Hematopoietic multipotent progenitor cell treated with erythropoietin and hydrocortisone succinate and interleukin-3 and kit ligand, for 8 days (in vitro differentiated cells): ENCODE data around the gene SAMD4B.
"Not testable (repeated sequence)": the region's sequence is repeated elsewhere in the genome, so short reads cannot be mapped to it uniquely, and the experiment has no call there.

Experiments used
- DNase-seq: peaks from one replicate; pipeline ENCODE4 v3.0.0-alpha.2; 2015

The SAMD4B gene

DNA sequence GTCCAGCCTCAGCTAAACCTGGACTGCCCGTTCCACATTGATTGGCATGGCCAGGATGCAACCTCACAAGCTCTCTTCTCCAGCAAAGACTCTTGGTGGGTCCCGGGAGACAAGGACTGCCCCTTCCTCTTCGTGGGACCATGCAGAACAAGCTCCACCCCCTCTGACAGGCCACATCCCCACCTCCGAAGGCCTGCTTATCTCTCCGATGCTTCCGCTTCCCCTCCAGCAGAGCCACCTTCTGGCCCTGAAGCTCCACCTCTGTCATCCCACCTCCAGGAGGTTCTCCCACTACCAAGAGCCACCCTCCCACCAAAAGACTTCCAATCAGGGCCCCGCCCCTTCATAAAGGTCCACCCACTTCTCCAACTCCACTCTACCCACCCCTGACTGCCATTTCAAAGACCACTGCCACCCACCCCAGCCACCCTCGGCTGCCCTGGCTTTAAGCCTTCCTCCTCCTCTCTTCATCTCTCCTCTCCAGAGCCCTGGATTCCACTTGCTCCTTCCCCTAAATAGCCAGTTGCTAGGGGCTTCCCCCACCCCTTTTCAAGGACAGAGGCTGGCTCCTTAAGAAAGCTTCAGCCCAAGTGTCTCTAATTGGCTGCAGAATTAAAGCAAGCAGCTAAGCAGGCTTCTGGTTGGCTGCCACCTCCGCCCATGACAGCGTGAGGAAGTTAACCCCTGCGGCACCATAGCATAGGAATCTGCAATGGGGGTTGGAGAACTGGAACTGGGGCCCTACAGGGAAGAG, 31.5 kb upstream of the SAMD4B start:
- DNase-seq: peak; percentile 43

DNA sequence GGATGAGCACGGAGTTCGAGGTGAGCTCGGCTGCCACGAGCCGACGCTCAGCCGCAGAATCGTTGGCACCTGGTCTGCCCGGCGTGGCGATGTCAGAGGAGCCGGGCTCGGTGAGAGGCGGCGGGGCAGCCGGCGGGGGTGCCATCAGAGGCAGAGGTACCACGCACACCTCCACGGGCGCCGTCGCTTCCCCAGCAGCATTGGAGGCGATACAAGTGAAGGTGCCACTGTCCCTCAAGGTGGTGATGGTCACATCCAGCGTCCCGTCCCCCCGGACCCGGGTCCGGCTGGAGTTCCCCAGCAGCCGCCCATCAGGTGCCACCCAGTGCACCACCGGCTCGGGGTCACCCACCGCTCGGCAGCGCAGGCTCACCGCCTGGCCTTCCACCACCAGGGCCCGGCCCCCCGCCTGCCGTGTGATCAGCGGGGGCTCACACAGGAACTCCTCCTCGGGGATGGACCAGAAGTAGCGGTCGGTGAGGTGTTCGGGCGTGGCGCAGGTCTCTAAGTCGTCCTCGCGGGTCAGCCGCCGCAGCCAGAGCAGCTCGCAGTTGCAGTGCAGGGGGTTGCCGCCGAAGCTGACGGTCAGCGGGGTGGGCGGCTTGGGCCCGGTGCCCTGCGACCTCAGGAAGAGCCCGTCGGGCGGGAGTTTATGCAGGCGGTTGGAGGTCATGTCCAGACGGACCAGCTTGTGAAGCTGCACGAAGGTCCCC, 28.0 kb upstream of the SAMD4B start:
- DNase-seq: no peak

DNA sequence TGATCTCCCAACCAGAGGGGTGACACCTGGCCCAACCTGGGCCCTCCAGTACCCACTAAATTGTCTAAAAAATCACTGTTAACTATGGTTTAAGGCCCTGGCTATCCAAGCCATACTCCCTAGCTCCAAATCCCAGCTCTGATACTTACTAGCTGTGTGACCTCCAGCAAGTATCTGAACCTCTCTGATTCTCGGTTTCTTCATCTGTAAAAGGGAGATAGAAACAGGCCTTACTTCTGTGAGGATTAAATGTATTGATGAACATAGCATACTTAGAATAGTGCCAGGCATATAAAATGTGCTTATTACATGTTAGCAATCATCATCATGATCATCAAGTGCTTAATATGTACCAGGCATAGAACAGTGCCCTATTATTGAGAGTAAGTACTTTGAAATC, 26.3 kb upstream of the SAMD4B start:
- DNase-seq: no peak

DNA sequence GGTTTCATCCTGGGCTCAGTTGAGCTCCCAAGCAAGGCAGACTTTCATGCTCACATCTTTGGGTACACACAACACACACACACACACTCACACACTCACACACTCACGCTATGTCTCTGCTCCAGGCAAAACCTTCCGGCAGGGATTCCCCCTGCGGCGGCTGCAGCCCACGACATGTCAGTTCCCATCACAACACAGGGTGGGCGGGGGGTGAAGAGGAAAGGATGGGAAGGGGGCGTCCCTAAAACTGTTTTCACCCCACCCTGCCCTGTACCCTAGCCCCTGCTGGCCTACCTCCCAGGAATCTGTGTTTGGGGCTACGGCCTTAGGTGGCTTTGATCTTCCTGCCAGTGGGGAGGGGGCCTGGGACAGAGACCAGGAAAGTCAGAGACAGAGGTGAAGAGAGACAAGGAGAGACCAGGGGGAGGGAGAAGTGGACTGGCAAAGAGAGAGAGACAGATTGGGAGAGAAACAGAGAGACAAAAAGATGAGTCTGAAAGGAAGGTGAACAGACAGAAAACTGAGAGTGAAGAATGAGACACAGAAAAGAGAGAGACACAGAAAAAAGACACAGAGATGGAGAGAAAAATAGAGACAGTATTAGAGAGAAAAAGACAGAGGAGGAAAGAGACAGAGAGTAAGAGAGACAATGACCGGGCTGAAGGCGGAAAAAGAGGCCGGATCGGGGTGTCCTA, 25.4 kb upstream of the SAMD4B start:
- DNase-seq: no peak

DNA sequence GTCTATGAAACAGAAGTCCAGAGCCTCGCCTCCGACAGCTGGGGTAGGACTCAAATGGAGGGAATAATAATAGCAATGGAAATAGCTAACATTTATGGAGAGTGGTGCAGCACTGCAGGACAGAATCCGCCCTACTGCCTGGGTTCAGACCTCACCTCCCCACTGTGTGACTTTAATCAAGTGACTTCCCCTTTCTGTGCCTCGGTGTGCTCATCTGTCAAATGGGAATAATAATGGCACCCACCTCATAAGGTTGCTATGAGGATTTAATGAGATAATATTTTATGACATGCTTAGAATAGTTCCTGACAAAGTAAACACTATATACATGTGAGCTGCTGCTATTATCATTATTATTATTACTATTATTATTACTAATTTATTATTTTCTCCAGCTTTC, 24.7 kb upstream of the SAMD4B start:
- DNase-seq: no peak

DNA sequence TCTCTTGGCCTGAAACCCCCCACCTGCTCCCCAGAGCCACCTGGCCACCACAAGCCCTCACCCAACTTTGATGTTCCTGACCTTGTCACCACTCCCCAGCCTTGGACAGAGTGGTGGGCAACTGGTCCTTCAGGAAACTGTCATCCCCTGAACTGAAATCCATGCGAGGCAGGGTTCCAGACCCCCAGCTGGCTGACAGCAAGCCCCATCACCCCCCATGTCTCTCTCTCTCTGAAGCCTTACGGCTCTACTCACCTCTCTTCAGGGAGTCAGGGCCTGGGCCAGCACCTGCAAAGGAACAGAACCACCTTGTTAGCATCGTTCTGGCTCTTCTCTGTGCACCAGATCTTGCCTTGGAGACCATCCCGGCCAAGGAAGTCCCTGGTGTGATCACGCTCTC, 24.1 kb upstream of the SAMD4B start:
- no peak for DNase-seq

DNA sequence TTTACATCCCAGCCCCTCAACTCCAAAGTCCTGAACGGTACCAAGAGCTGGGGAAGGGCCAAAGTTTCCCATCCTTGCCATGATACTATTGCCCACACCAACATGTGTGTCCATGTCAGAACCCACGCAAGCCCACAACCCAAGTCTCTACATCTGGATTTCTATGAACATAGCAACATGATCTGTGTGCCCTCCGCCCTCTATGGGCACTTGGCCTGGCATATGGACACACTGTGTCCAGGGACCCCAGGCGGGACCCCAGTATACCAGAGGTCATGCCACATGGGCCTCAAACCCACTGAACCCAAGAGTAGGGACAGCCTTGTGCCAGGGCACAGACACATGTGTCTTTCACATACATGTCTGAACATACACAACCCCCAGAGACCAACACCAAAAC, 23.5 kb upstream of the SAMD4B start:
- no peak for DNase-seq

DNA sequence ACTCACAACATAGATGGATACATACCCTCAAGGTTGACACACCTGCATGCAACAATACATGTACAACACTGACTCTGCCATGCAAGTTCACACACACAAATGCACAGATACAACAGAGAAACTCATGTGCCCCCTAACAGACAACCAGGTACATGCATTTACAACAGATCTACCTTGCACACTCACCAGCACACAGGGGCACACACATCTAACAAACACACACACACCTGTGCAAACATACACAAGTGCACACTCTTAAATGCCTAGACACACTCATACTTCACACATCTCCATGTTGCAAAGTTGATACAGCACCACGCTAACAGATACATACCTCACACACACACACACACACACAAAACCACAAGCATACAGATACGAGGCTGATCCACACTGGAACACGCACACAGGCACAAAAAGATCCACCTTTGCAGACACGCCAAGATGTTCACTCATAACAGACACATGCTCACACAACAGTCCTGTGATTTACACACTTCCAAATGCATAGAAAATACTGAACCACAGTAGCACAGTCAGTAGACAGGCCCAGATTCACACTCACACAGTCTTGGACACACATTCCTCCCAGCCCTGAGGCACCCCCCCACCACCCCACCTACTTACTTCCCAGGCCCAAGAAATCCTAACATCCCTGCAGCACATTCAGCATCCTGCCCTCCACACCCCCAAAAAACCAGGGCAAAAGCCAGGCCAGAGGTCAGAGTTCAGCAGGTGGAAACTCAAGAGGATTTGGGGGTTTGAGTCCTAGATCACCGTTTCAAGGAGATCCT, 22.9 kb upstream of the SAMD4B start:
- no peak for DNase-seq

DNA sequence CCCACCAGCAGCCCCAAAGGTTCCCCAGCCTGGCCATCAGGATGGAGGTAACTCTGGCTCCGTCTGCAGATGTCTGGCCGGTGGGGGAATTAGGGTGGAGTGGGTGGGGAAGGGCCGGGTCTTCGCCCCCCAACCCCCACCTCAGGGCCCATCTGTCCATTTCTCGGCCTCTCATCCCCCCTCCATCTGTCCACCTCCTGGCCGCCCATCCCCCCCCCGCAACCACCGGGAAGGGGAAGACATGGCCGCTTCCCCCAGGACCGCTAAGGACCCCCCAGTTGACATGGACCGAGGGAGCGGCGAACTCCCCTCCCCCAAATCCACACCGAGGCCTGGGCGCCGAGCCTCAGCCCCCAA, 22.4 kb upstream of the SAMD4B start:
- no peak for DNase-seq

DNA sequence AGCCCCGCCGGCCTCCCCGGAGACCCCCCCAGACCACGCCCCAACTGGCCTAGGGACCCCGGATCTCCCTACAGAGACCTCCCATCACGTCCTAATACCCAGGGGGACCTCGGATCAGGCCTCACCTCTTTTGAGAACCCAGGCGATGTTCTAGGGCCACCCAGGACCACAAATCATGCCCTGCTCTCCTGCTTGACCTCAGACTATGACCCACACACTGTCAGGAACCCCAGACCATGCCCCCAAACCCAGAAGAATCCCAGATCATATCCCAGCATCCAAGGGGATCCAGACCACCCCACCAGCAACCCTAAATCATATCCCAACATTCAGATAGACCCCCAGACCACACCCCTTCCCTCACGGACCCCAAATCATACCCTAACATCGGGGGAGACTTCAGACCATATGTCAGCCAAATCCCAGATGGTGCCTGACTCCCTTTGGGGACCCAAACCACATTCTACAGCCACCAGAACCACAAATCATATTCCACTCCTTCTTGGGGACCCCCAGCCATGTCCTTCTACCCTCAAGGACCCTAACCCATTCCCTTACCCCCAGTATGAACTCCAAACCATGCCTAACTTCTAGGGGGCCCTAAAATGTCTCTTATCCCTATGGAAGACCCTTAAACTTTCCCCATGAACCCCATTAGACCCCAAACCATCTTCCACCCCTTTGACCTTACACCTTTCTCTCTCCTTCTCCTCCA, 20.9 kb upstream of the SAMD4B start:
- no peak for DNase-seq

DNA sequence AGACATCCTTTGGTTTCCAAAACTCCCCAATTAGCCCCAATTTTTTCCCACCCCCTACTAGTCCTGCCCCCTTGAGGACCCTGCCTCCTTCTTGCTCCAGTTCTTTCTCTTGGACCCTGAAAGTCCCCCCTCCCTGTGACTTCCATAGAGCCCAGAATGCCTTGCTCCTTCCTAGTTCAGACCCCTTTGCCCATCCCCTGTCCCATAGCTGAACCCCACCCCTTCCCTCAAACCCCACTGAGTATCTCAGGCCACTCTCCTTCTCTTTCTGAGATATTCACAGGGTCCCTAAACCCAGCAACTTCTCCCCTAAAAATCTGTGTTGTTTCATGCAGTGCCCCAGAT, 20.4 kb upstream of the SAMD4B start:
- DNase-seq: no peak

DNA sequence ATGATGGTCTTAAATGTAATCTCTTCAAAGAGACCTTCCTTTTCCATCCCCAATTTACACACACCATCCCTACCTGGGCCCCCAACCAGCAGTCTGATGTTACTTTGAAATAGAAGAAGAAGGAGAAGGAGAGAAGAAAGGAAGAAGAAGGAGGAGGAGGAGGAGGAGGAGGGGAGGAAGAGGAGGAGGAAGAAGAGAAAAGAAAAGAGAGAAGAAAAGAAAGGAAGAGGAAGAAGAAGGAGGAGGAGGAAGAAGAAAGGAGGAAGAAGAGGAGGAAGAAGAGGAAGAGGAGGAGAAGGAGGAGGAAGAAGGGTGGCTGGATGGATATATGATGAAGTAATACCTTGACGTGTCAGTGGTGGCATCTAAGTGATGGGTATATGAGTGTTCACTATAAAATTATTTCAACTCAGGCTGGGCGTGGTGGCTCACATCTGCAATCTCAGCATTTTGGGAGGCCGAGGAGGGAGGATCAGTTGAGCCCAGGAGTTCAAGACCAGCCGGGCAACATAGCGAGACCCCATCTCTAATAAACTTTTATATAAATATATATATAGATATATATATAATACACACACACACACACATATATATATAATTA, 17.9 kb upstream of the SAMD4B start:
- DNase-seq: no peak

DNA sequence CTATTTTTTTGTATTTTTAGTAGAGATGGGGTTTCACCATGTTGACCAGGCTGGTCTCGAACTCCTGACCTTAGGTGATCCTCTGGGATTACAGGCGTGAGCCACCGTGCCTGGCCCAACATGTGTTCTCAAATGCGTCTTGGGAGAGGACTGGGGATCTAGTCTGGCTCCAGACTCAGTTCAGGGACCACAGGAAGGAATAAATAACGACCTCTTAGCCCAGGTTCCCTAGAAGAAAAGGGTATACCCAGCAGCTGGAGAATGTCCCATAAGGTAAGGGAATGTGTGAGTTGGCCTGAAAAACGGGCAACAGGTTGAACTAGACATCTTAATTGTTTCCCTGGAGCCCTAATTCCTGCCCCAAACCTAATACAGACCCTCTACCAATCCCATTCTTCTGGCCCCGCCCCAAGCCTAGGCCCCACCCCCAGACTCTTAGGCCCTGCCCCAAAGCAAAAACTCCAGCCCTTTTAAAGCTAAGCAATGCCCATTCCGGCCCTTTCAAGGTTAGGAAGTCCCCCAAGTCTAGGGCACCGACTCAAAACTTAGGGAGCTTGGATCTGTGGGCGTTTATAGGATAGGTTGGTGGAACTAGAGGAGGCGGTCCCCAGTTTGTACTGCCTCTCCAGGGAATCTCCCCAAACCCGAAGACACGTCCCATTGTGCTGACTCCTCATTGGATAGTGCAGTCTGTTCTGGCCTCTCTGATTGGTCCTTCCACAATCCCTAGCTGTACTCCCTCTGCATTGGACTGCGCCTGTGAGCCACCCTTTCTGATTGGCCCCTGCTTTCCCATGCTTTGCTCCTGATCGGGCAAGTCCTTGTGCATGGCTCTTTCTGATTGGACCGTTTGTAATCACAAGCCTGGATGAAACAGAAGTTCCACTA, 16.2 kb upstream of the SAMD4B start:
- DNase-seq: no peak

DNA sequence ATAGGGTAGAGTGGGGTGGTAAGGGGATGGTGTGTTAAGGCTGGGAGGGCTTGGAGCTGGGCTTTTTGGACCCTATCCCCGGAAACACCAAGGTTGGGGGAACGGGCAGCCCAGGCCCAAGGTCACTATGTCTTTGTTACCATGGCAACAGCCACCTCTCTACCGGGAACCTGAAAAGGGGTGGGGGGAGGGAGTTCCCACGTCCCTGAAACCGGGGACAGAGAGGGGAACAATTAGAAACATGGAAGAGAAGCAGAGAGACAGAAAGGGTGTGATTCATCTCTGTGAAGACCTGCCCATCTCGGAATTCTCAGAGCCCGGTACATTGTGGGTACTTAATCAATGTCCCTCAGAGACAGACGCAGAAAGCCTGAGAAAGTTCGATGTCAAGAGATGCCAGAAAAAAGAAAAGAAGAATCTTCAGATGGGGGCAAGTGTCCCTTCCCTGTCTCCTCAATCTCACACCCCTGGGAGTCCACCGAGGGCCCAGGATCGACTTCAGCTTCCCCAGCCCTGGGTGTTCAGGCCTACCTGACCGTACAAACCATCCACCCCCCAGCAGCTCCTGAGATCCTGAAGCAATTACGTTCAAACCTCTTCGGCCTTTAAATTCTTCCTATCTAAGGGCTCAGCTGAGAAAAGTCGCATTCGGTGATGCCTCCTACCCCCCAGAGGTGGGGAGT, 14.7 kb upstream of the SAMD4B start:
- no peak for DNase-seq

DNA sequence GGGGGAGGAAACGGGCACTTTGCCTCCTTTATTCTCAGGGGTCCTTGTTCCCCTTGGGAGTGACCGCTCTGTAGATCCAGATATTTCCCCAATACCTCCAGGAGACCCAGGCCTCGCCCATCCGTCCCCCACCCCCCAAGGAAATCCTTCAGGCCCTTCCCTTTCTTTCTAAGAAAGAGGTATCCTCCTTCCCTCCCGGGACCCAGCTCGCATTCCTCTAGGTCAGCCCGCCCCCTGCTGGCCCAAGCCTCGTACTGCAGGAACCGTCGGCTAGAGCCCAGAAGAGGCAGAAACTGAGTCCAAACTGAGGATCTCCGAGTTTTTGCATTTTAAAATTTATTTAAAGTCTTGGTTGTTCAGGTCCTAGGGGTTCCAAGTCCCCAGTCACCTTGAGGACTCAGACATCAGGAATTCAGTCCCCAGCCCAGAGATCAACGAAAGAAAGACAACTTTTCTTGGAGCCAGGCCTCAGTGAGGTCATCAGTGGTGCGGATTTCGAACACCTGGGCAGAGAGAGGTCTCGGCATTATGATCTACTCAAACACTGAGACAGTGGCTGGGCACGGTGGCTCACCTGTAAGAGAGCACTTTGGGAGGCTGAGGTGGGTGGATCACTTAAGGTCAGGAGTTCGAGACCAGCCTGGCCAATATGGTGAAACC, 14.0 kb upstream of the SAMD4B start:
- DNase-seq: peak; percentile 75

DNA sequence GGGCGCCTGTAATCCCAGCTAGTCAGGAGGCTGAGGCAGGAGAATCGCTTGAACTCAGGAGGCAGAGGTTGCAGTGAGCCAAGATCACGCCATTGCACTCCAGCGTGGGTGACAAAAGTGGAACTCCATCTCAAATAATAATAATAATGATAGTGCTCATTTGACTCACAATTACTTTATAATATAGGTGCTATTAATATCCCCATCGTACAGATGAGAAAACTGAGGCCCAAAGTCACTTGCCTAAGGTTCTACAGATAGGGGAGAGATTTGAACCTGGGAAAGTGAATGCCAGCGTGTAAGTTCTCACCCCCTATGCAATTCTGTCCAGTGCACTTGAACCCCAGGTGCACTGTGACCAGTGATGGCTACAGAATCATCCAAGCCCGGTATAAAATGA, 12.3 kb upstream of the SAMD4B start:
- no peak for DNase-seq

DNA sequence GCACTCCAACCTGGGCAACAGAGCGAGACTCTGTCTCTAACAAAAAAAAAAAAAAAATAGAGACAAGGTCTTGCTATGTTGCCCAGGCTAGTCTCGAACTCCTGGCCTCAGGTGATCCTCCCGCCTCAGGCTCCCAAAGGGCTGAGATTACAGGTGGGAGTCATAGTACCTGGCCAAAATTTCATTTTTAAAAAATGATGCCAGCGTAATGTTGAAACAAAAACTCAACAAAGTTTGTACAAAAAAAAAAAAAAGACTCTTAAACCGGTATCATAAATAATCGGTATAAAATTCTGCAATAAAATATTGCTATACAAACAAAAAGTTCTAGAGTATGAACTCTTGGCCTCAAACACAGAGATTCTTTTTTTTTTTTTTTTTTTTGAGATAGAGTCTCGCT, 9.9 kb upstream of the SAMD4B start:
- DNase-seq: no peak

DNA sequence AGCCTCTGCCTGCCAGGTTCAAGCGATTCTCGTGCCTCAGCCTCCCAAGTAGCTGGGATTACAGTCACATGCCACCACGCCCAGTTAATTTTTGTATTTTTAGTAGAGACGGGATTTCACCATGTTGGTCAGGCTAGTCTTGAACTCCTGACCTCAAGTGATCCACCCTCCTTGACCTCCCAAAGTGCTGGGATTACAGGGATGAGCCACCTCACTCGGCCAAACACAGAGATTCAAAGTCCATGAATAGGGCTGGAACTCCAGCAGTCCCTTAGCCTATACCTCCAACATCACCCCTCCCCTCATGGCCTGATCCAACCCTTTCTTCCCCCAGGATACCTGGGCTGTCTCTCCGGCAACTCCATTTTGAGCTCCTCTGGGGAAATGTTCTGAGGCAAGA, 9.5 kb upstream of the SAMD4B start:
- DNase-seq: not testable (repeated sequence)

DNA sequence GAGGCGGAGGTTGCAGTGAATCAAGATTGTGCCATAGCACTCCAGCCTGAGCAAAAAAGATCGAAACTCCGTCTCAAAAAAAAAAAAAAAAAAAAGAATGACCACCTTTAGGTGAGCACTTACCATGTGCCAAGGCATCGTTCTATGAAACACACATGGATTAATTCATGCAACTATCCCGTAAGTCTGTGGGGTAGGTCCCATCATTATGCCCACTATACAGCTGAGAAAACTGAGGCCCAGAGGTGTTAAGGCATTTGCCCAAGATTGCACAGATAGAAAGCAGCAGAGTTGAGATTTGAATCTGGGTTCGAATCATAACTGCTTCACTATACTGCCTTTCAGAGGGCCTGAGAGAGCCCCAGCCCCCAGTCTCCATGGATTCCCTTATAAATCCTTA, 8.7 kb upstream of the SAMD4B start:
- DNase-seq: no peak

DNA sequence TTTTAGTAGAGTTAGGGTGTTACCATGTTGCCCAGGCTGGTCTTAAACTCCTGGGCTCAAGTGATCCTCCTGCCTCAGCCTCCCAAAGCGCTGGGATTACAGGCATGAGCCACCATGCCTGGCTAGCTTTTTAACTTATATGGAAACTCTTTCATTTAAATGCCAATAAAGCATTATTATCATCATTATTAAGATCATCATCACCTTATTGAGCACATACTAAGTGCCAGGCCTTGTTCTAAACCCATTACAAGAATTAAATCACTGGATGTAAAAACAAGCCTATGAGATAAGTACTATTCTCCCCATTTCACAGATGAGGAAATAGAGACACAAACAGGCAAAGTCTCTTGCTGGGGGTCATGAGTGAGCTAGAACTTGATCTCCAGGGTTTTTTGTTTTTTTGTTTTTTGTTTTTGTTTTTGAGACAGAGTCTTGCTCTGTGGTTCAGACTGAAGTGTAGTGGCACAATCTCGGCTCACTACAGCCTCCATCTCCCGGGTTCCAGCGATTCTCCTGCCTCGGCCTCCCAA, 7.7 kb upstream of the SAMD4B start:
- no peak for DNase-seq
